Cardiac atrium fibroblast (primary cell): ENCODE results near the gene DHRS7B. TPM values are rescaled to one million over a fixed set of nuclear protein-coding genes. Genes with fewer than 3 reads are reported as not detected.

ENCODE experiments used
- total RNA-seq: library from RNA; depleted of rRNA; stranded (reverse); fragments of >200 nt; gene quantifications from 2 replicates; pipeline ENCODE4 v1.2.3, GENCODE V29; 2015

The DHRS7B gene
- 28.8 and 40.1 TPM in 2 replicates for total RNA-seq

GRCh38 chr17:21126645-21127508 lies at the start of gene DHRS7B:
DHRS7B (plus strand) TSS chr17:21126964; CDS start chr17:21126972, 8 bp downstream.

GRCh38 chr17:21214015-21214776 lies 87.4 kb downstream of the DHRS7B start, which contains the start of gene TMEM11:
TMEM11 (minus strand) TSS chr17:21214161; CDS start chr17:21214152, 9 bp downstream.

Other genes starting within 250 kb of the DHRS7B start
- 148 and 164 TPM in 2 replicates for gene USP22, start 84.0 kb upstream of the DHRS7B start, total RNA-seq
- gene TMEM11, start 87.2 kb downstream of the DHRS7B start, total RNA-seq = 26.4 and 37.7 TPM in 2 replicates
- 4.7 and 7.3 TPM in 2 replicates for gene NATD1, start 126.4 kb downstream of the DHRS7B start, total RNA-seq
- gene MAP2K3, start 157.7 kb downstream of the DHRS7B start, total RNA-seq = 11.6 and 23.2 TPM in 2 replicates
- gene KCNJ12, start 249.4 kb downstream of the DHRS7B start, total RNA-seq = 2.0 and 2.9 TPM in 2 replicates